Neural progenitor cell (in vitro differentiated cells): ENCODE results near the gene WWOX.

ENCODE experiments used
- EZH2 ChIP-seq: fragments of 200-600 bp; sonication (generic); IDR thresholded peaks from 2 replicates; pipeline ENCODE4 v1.6.1; 2017; ENCODE audit warnings: antibody characterized with exemption, mild to moderate bottlenecking, moderate library complexity
- TF ChIP-seq, protein P1 (sequence below): fragments of 200-600 bp; sonication (generic); IDR thresholded peaks from 2 replicates; pipeline ENCODE4 v1.5.1; 2017; ENCODE audit warnings: antibody characterized with exemption, mild to moderate bottlenecking

DNA sequence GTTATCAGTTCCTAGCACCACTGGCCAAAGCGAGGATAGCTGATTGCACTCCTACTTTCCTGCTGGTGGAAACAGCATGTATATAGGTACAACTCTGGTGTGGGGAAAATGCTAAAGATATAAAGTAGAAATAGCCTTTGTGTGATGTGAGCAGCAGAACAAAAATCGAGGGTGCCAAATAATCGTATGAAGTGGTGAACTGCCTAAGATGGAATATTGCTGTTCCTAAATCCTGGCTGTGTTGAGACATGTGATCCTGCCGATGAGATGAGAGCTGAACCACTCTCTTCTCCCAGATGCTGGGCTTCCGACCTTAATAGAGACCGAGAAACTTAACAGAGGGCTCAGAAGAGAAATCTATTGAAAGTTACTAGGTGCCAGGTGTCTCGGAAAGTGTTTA, 117.8 kb downstream of the WWOX start:
- TF ChIP-seq, protein P1, sequence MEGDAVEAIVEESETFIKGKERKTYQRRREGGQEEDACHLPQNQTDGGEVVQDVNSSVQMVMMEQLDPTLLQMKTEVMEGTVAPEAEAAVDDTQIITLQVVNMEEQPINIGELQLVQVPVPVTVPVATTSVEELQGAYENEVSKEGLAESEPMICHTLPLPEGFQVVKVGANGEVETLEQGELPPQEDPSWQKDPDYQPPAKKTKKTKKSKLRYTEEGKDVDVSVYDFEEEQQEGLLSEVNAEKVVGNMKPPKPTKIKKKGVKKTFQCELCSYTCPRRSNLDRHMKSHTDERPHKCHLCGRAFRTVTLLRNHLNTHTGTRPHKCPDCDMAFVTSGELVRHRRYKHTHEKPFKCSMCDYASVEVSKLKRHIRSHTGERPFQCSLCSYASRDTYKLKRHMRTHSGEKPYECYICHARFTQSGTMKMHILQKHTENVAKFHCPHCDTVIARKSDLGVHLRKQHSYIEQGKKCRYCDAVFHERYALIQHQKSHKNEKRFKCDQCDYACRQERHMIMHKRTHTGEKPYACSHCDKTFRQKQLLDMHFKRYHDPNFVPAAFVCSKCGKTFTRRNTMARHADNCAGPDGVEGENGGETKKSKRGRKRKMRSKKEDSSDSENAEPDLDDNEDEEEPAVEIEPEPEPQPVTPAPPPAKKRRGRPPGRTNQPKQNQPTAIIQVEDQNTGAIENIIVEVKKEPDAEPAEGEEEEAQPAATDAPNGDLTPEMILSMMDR: no peak
- no peak for TF ChIP-seq EZH2
